H9 (cell line): ENCODE results near the gene BAZ1B. TPM values are rescaled to one million over a fixed set of nuclear protein-coding genes. Genes with fewer than 3 reads are reported as not detected.
A peak's percentile ranks its signal among the peaks of the same experiment; 100 is the strongest.

Experiments used
- DNase-seq: peaks from one replicate; pipeline ENCODE4 v3.0.0-alpha.2; 2017
- H2AFZ ChIP-seq: one replicate; pipeline ENCODE4 v1.6.1; 2013; ENCODE audit warnings: mild to moderate bottlenecking, low read length, control low read depth, moderate library complexity
- H2AK5ac ChIP-seq: 2 replicates; pipeline ENCODE4 v1.6.1; 2013; ENCODE audit warnings: low read length, control low read depth, mixed read lengths; ENCODE audit not compliant: insufficient read length
- H2BK120ac ChIP-seq: one replicate; pipeline ENCODE4 v1.6.1; 2013; ENCODE audit warnings: low read depth, mild to moderate bottlenecking, low read length, control low read depth, inconsistent platforms; ENCODE audit not compliant: poor library complexity, severe bottlenecking
- H2BK12ac ChIP-seq: 2 replicates; pipeline ENCODE4 v1.6.1; 2013; ENCODE audit warnings: low read length, control low read depth, mixed read lengths, low read depth; ENCODE audit not compliant: insufficient read length
- H2BK15ac ChIP-seq: 2 replicates; pipeline ENCODE4 v1.6.1; 2013; ENCODE audit warnings: low read depth, low read length, control low read depth
- H2BK20ac ChIP-seq: one replicate; pipeline ENCODE4 v1.6.1; 2013; ENCODE audit warnings: low read depth, mild to moderate bottlenecking, low read length, control low read depth, inconsistent platforms; ENCODE audit not compliant: poor library complexity, severe bottlenecking
- H2BK5ac ChIP-seq: 2 replicates; pipeline ENCODE4 v1.6.1; 2013; ENCODE audit warnings: low read length, control low read depth, mixed read lengths; ENCODE audit not compliant: insufficient read length
- H3K14ac ChIP-seq: 2 replicates; pipeline ENCODE4 v1.6.1; 2013; ENCODE audit warnings: low read length, control low read depth; ENCODE audit not compliant: insufficient read depth
- H3K18ac ChIP-seq: 2 replicates; pipeline ENCODE4 v1.6.1; 2013; ENCODE audit warnings: low read depth, mild to moderate bottlenecking, mixed read lengths, low read length, control low read depth; ENCODE audit not compliant: insufficient read length
- H3K23ac ChIP-seq: 2 replicates; pipeline ENCODE4 v1.6.1; 2013; ENCODE audit warnings: low read length, control low read depth, mixed read lengths, low read depth; ENCODE audit not compliant: insufficient read length
- H3K23me2 ChIP-seq: 2 replicates; pipeline ENCODE4 v1.6.1; 2013; ENCODE audit warnings: low read depth, mild to moderate bottlenecking, mixed read lengths, low read length, control low read depth; ENCODE audit not compliant: insufficient read length, poor library complexity, severe bottlenecking
- H3K27ac ChIP-seq: 2 replicates; pipeline ENCODE4 v1.5.1; 2013; ENCODE audit warnings: low read length, control low read depth, mixed read lengths, low read depth; ENCODE audit not compliant: insufficient read length
- H3K27me3 ChIP-seq: 2 replicates; pipeline ENCODE4 v1.6.1; 2013; ENCODE audit warnings: low read length, control low read depth, inconsistent platforms; ENCODE audit not compliant: insufficient read depth
- H3K4ac ChIP-seq: 2 replicates; pipeline ENCODE4 v1.6.1; 2013; ENCODE audit warnings: low read depth, mild to moderate bottlenecking, control low read depth, inconsistent platforms, low read length, moderate library complexity
- H3K4me1 ChIP-seq: 2 replicates; pipeline ENCODE4 v1.6.1; 2013; ENCODE audit warnings: low read length, control low read depth, inconsistent platforms; ENCODE audit not compliant: insufficient read depth
- H3K4me2 ChIP-seq: 2 replicates; pipeline ENCODE4 v1.6.1; 2013; ENCODE audit warnings: low read length, control low read depth, mixed read lengths; ENCODE audit not compliant: insufficient read length, insufficient read depth
- H3K56ac ChIP-seq: 2 replicates; pipeline ENCODE4 v1.6.1; 2013; ENCODE audit warnings: low read depth, mild to moderate bottlenecking, mixed read lengths, low read length, control low read depth; ENCODE audit not compliant: insufficient read length
- H3K79me1 ChIP-seq: 2 replicates; pipeline ENCODE4 v1.6.1; 2013; ENCODE audit warnings: low read depth, mild to moderate bottlenecking, moderate library complexity, low read length, control low read depth, inconsistent platforms; ENCODE audit not compliant: insufficient read depth, poor library complexity, severe bottlenecking
- H3K79me2 ChIP-seq: 2 replicates; pipeline ENCODE4 v1.6.1; 2013; ENCODE audit warnings: low read length, control low read depth, inconsistent platforms; ENCODE audit not compliant: insufficient read depth
- H3K9ac ChIP-seq: 2 replicates; pipeline ENCODE4 v1.6.1; 2013; ENCODE audit warnings: low read length, control low read depth, mixed read lengths; ENCODE audit not compliant: insufficient read length; ENCODE audit errors: extremely low read depth
- H3K9me3 ChIP-seq: one replicate; pipeline ENCODE4 v1.6.1; 2013; ENCODE audit warnings: low read depth, low read length, inconsistent platforms; ENCODE audit not compliant: control insufficient read depth
- H3T11ph ChIP-seq: one replicate; pipeline ENCODE4 v1.6.1; 2013; ENCODE audit warnings: mild to moderate bottlenecking, low read length, control low read depth, inconsistent platforms
- H4K20me1 ChIP-seq: one replicate; pipeline ENCODE4 v1.6.1; 2013; ENCODE audit not compliant: control insufficient read depth, insufficient read length, insufficient read depth
- H4K5ac ChIP-seq: 2 replicates; pipeline ENCODE4 v1.6.1; 2013; ENCODE audit warnings: low read depth, mild to moderate bottlenecking, mixed read lengths, low read length, control low read depth; ENCODE audit not compliant: insufficient read length
- H4K8ac ChIP-seq: replicated peaks from 2 replicates; pipeline ENCODE4 v1.6.1; 2013; ENCODE audit warnings: low read length, control low read depth, mixed read lengths, low read depth; ENCODE audit not compliant: insufficient read length
- H4K91ac ChIP-seq: 2 replicates; pipeline ENCODE4 v1.6.1; 2013; ENCODE audit warnings: low read depth, mild to moderate bottlenecking, moderate library complexity, mixed read lengths, low read length, control low read depth; ENCODE audit not compliant: insufficient read length
- H3K27ac Mint-ChIP-seq, 3 experiments: 2 replicates in 2 of 3; 3 replicates in 1 of 3; pipeline ENCODE4 v1.8.0; 2020 to 2021; ENCODE audit warnings: mixed read lengths in 3 of 3, mild to moderate bottlenecking in 1 of 3, moderate library complexity in 1 of 3
- H3K27me3 Mint-ChIP-seq: 2 replicates; pipeline ENCODE4 v1.8.0; 2021; ENCODE audit warnings: low read depth, mild to moderate bottlenecking, moderate library complexity, mixed read lengths
- H3K36me3 Mint-ChIP-seq, 3 experiments: 2 replicates in 2 of 3; 3 replicates in 1 of 3; pipeline ENCODE4 v1.8.0; 2020 to 2021; ENCODE audit warnings: low read depth in 3 of 3, mixed read lengths in 3 of 3; ENCODE audit not compliant: insufficient read depth in 1 of 3
- H3K4me1 Mint-ChIP-seq, 2 experiments: 2 replicates each; pipeline ENCODE4 v1.8.0; 2020; ENCODE audit warnings: mixed read lengths in 2 of 2
- H3K4me3 Mint-ChIP-seq, 2 experiments: 2 replicates in 1 of 2; 3 replicates in 1 of 2; pipeline ENCODE4 v1.8.0; 2020 to 2021; ENCODE audit warnings: mild to moderate bottlenecking in 2 of 2, mixed read lengths in 2 of 2, moderate library complexity in 1 of 2
- H3K9me3 Mint-ChIP-seq, 2 experiments: 2 replicates in 1 of 2; 3 replicates in 1 of 2; pipeline ENCODE4 v1.8.0; 2020; ENCODE audit warnings: mild to moderate bottlenecking in 2 of 2, mixed read lengths in 2 of 2, moderate library complexity in 1 of 2
- WGBS: extraction: QIAGEN DNeasy Blood & Tissue Kit; methylation state at CpG from one replicate; pipeline ENCODE4 v1.1.7; 2013; ENCODE audit warnings: missing lambda C conversion rate, low lambda C conversion rate, mixed read lengths; ENCODE audit not compliant: insufficient read length; ENCODE audit errors: extremely low coverage; 5-methylcytosine and 5-hydroxymethylcytosine counted together
- total RNA-seq: library from RNA; stranded (reverse); gene quantifications from 2 replicates; pipeline ENCODE4 v1.2.1, GENCODE V29; 2021
- TF ChIP-seq, protein P1 (sequence below): fragments of 200-600 bp; sonication (generic); conservative IDR thresholded peaks from 3 replicates; pipeline ENCODE4 v1.8.0; 2021; ENCODE audit warnings: antibody characterized with exemption, mild to moderate bottlenecking

BAZ1B gene
- total RNA-seq, 1 experiment from 2014 or later = 96.4 TPM

DNA sequence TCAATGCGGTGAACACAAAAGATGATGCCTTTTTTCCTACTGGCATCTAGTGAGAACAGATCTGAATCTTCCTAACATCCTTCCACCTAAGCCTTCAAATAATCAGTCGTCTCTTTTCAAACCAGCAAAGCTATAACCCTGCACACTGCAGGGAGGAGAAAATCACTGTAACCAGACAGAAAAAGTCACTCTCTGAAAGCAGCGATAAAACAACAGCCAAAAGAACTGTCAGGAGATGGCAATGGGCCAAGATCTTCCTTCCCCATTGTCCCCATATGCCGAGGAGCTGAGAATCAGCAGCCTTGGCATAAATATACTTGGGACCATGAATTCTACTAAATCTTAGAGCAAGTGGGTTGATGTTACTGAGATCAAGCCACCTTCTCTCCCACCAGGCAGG is 75.4 kb downstream of the BAZ1B start:
- no peaks in the 10 kb centered on the region for H3K79me2 ChIP-seq
- H3K4ac ChIP-seq = no peak overlapping the region
- no peak overlapping the region for H2BK120ac ChIP-seq
- no peak overlapping the region for H3K56ac ChIP-seq
- no peaks in the 10 kb centered on the region for H3K27me3 ChIP-seq
- H4K5ac ChIP-seq = no peak overlapping the region
- no peak overlapping the region for H2BK20ac ChIP-seq
- H3K4me2 ChIP-seq = no peak overlapping the region
- H3K79me1 ChIP-seq = no peaks in the 10 kb centered on the region
- H3K36me3 Mint-ChIP-seq = peaks cover 73 to 100% (median 95%) of the 10 kb centered on the region in 3 experiments; a peak in 6 of 7 replicates
- no peaks in the 10 kb centered on the region for H3K23me2 ChIP-seq
- H2BK12ac ChIP-seq = no peak overlapping the region
- H2BK15ac ChIP-seq = no peak overlapping the region
- no peak for DNase-seq
- H3K9ac ChIP-seq = no peak overlapping the region
- H4K8ac ChIP-seq = no peak overlapping the region
- no peak overlapping the region for H3T11ph ChIP-seq
- H4K91ac ChIP-seq = no peak overlapping the region
- H3K9me3 Mint-ChIP-seq = no peaks in the 10 kb centered on the region
- H3K14ac ChIP-seq = no peak overlapping the region
- H3K23ac ChIP-seq = no peak overlapping the region
- no peak overlapping the region for H3K4me3 Mint-ChIP-seq
- H2AK5ac ChIP-seq = no peak overlapping the region
- H3K4me1 Mint-ChIP-seq = peaks cover 9 to 11% of the 10 kb centered on the region in 2 experiments
- H4K20me1 ChIP-seq = no peaks in the 10 kb centered on the region
- H3K27ac ChIP-seq = no peak overlapping the region
- TF ChIP-seq, protein P1, sequence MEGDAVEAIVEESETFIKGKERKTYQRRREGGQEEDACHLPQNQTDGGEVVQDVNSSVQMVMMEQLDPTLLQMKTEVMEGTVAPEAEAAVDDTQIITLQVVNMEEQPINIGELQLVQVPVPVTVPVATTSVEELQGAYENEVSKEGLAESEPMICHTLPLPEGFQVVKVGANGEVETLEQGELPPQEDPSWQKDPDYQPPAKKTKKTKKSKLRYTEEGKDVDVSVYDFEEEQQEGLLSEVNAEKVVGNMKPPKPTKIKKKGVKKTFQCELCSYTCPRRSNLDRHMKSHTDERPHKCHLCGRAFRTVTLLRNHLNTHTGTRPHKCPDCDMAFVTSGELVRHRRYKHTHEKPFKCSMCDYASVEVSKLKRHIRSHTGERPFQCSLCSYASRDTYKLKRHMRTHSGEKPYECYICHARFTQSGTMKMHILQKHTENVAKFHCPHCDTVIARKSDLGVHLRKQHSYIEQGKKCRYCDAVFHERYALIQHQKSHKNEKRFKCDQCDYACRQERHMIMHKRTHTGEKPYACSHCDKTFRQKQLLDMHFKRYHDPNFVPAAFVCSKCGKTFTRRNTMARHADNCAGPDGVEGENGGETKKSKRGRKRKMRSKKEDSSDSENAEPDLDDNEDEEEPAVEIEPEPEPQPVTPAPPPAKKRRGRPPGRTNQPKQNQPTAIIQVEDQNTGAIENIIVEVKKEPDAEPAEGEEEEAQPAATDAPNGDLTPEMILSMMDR = no peak
- WGBS = no CpG with 5 or more reads among the region's 4 CpGs
- H3K4me1 ChIP-seq = no peaks in the 10 kb centered on the region
- H2BK5ac ChIP-seq = no peak overlapping the region
- H3K9me3 ChIP-seq = no peaks in the 10 kb centered on the region
- H2AFZ ChIP-seq = no peak overlapping the region
- no peak overlapping the region for H3K18ac ChIP-seq
- no peaks in the 10 kb centered on the region for H3K27me3 Mint-ChIP-seq
- H3K27ac Mint-ChIP-seq = 0 out of 7 replicates have a peak overlapping the region, but pooled peaks of 1 of the 3 experiments have one; percentile 52
